Measurements from ENCODE around the gene RBM20. TPM values are rescaled to one million over a fixed set of nuclear protein-coding genes. Genes with fewer than 3 reads are reported as not detected.

RBM20 gene
- total RNA-seq, 1 experiment from 2014 or later, result 0.10 TPM

DNA sequence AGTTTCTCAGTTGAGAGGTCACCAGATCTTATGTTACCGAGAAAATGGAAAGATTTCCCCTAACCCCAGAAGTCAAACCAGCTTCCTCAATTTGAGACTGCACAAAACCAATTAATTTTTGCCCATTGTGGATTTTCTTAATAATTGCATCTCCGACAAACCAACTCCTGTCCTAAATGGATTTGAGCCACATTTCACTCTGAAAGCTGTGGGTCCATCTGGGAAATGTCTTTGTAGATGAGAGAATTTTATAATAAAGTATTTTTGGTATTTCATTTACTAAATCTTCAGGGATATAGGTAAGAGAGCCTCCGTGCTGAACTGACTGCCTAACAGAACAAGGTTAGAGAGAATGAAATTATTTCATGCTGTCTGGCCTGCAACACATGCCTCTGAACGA, 127.9 kb downstream of the RBM20 start:
- CTCF ChIA-PET, result no interaction called here
- ATAC-seq, result no peak

DNA sequence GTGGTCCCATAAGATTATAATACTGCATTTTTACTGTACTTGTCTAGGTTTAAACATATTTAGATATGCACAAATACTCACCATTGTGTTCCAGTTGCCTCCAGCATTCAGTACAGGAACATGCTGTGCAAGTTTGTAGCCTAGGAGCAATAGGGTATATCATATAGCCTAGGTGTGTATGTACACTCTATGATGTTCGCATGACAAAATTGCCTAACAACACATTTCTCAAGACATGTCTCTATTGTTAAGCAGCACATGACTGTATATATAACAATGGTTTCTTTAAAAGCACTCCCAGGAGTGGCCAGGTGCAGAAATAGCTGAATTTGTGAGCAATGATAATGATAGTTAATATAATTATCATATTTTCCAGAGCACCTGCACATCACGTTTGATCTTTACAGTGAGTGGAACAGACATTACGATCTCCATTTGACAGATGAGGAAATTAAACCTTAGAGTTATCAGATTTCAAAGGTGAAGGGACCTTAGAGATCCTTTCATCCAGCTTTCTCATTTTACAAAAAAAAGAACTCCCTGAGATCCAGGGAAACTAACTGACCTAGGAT, 128.4 kb downstream of the RBM20 start:
- Histone ChIP-seq H3K4me1 (ENCODE audit: control insufficient read depth, insufficient read depth, low read length) (peaks cover 7% of the 10 kb centered on the region; the same call in 1 of the 2 replicates), H3K27ac (ENCODE audit: low read length) (no peak overlapping the region), H3K36me3 (ENCODE audit: control insufficient read depth, insufficient read depth, low read length) (no peaks in the 10 kb centered on the region), H3K9me3 (ENCODE audit: control insufficient read depth, insufficient read depth, low read depth, low read length) (no peaks in the 10 kb centered on the region), H3K27me3 (ENCODE audit: control insufficient read depth, insufficient read depth, low read length) (peaks cover 6% of the 10 kb centered on the region), H3K4me3 (ENCODE audit: low read depth in 2 of 2, low read length in 2 of 2) (no peak overlapping the region)
- BruUV-seq (replicated peaks), result no TSS peak
- TF ChIP-seq TCF7L2 (IDR thresholded peaks at IDR 0.05; ENCODE audit: low read depth, low read length) (no peak), REST (IDR thresholded peaks at IDR 0.05; ENCODE audit: insufficient read depth in 1 of 2, low read depth in 2 of 2, low read length in 1 of 2) (no peak), SIN3A (IDR thresholded peaks at IDR 0.05; ENCODE audit: borderline replicate concordance, insufficient read depth, low read depth, low read length) (no peak), POLR2AphosphoS5 (IDR thresholded peaks at IDR 0.05; ENCODE audit: low read depth, low read length) (no peak)
- TF ChIP-seq, protein P1, sequence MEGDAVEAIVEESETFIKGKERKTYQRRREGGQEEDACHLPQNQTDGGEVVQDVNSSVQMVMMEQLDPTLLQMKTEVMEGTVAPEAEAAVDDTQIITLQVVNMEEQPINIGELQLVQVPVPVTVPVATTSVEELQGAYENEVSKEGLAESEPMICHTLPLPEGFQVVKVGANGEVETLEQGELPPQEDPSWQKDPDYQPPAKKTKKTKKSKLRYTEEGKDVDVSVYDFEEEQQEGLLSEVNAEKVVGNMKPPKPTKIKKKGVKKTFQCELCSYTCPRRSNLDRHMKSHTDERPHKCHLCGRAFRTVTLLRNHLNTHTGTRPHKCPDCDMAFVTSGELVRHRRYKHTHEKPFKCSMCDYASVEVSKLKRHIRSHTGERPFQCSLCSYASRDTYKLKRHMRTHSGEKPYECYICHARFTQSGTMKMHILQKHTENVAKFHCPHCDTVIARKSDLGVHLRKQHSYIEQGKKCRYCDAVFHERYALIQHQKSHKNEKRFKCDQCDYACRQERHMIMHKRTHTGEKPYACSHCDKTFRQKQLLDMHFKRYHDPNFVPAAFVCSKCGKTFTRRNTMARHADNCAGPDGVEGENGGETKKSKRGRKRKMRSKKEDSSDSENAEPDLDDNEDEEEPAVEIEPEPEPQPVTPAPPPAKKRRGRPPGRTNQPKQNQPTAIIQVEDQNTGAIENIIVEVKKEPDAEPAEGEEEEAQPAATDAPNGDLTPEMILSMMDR (IDR thresholded peaks at IDR 0.05), result no peak
- in situ Hi-C loops (cut with HindIII; ENCODE audit: low pct_unique_long_range_greater_than_20kb, low sequenced_read_pairs), result no loop called here
- CTCF ChIA-PET, result no interaction called here
- DNase-seq (ENCODE audit: low read depth, low spot score), result no peak
- intact Hi-C loops (cut with micrococcal nuclease; ENCODE audit: unreplicated experiment), result no loop called here
- ATAC-seq, result no peak
- POLR2A ChIA-PET, result no interaction called here

More for the DNA sequence above, 127.9 kb downstream of the RBM20 start:
- peaks cover 7% of the 10 kb centered on the region; the same call in 1 of the 2 replicates for H3K4me1 ChIP-seq (ENCODE audit: control insufficient read depth, insufficient read depth, low read length)
- H3K36me3 ChIP-seq (ENCODE audit: control insufficient read depth, insufficient read depth, low read length), result no peaks in the 10 kb centered on the region
- intact Hi-C loops (cut with micrococcal nuclease; ENCODE audit: unreplicated experiment), result no loop called here
- H3K4me3 ChIP-seq (ENCODE audit: low read depth in 2 of 2, low read length in 2 of 2), result no peak overlapping the region
- no peak for DNase-seq (ENCODE audit: low read depth, low spot score)
- H3K27me3 ChIP-seq (ENCODE audit: control insufficient read depth, insufficient read depth, low read length), result peaks cover 3% of the 10 kb centered on the region; the same call in 1 of the 2 replicates
- POLR2A ChIA-PET, result no interaction called here
- BruUV-seq (replicated peaks), result no TSS peak
- TF ChIP-seq TCF7L2 (IDR thresholded peaks at IDR 0.05; ENCODE audit: low read depth, low read length) (no peak), REST (IDR thresholded peaks at IDR 0.05; ENCODE audit: insufficient read depth in 1 of 2, low read depth in 2 of 2, low read length in 1 of 2) (no peak), SIN3A (IDR thresholded peaks at IDR 0.05; ENCODE audit: borderline replicate concordance, insufficient read depth, low read depth, low read length) (no peak), POLR2AphosphoS5 (IDR thresholded peaks at IDR 0.05; ENCODE audit: low read depth, low read length) (no peak)
- TF ChIP-seq, protein P1 (IDR thresholded peaks at IDR 0.05), result no peak
- no peaks in the 10 kb centered on the region for H3K9me3 ChIP-seq (ENCODE audit: control insufficient read depth, insufficient read depth, low read depth, low read length)
- no peak overlapping the region for H3K27ac ChIP-seq (ENCODE audit: low read length)
- in situ Hi-C loops (cut with HindIII; ENCODE audit: low pct_unique_long_range_greater_than_20kb, low sequenced_read_pairs), result no loop called here

All from Panc1 (cell line).